NCI-H460 (cell line): ENCODE results near the gene DHX58. TPM values are rescaled to one million over a fixed set of nuclear protein-coding genes. Genes with fewer than 3 reads are reported as not detected.

Source experiments
- DNase-seq: peaks from one replicate; pipeline ENCODE4 v3.0.0-alpha.2; 2016; ENCODE audit warnings: low read depth; ENCODE audit errors: extremely low read depth
- total RNA-seq: library from RNA; depleted of rRNA; stranded (reverse); fragments of >200 nt; shearing (Covaris generic); gene quantifications from 2 replicates; pipeline ENCODE4 v1.2.3, GENCODE V29; 2014; rRNA removed

Gene DHX58
- total RNA-seq, 1 experiment from 2014 or later = 3.7 TPM

DNA sequence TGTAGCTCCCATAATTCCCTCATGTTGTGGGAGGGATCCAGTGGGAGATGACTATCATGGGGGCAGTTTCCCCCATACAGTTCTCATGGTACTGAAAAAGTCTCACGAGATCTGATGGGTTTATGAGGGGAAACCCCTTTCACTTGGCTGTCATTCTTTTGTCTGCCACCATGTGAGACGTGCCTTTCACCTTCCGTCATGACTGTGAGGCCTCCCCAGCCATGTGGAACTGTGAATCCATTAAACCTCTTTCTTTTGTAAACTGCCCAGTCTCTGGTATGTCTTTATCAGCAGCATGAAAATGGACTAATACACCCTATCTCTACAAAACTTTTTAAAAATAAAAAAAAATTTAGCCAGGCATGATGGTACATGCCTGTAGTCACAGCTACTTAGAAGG lies 55.9 kb downstream of the DHX58 start:
- DNase-seq = no peak

DNA sequence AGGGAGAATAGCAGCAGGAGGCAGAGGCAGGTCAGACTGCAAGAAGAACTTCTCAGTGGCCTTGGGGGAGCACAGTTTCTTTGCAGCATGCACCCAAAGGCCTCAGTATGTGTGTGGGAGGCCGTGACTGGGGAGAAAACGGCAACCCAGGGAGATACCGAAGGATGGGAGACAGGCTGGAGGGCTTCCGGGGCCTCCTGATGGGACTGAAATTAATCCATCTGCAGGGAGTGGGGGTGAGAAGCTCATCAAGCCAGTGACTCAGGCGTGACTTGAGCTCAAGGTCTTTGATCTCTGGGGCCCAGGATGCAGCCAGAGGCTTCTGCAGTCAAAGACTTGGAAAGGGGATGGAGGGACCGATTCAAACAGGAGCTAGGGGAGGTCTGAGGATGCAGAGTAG lies 57.0 kb downstream of the DHX58 start:
- DNase-seq = no peak

DNA sequence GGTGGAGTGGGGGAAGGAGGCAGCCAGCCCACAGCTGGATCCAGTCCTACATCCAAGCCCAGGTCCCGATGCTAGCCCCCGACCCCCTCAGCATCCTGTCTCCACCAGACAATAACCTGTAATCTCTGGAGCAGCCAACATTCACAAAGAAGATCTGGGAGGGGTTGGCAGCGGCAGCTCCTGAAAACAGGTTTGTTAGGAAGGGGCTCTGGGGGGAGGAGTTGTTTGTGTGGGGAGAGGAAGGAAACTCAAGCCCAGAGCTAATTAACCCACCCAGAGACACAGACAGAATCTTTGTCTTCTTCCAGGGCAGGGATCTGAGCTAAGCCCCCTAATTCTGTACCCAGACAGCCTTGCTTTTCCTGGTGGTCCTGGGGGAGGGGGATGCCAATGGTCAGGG lies 57.5 kb downstream of the DHX58 start:
- DNase-seq = no peak

DNA sequence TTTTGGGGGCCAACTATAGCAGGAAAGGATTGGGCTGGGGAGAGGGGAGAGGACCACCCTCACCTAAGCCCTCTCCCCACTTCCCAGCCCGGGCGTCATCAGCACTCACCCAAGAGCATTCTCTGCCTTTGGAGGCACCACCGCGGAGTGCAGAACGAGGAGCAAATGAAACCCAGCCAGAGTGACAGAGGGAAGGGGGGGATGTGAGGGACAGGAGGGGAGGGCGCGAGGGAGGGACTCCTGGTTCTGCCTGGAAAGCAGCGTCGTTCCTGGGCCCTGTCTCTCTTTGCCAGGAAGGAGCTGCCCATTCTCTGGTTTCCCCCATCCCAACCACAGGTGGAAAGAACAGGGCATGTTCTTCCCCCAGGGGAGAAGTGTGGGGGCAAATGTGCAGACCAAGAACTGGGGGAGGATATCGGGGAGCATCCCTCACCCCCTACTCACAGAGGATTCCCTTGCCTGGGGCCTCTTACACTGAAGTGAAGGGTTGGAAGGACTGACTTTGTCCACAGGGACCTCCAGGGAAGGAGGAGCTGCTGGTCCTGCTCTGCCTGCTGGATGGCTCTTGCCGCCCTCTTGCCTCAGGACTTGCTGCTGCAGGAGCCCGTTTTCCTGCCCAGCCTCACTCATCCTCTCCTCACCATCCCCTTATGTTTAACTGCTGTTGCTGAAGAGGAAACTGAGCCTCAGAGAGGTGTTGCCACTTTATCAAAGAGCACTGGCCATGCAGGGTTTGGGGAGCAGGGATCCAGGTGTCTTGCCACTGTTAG lies 58.6 kb downstream of the DHX58 start:
- DNase-seq = no peak

DNA sequence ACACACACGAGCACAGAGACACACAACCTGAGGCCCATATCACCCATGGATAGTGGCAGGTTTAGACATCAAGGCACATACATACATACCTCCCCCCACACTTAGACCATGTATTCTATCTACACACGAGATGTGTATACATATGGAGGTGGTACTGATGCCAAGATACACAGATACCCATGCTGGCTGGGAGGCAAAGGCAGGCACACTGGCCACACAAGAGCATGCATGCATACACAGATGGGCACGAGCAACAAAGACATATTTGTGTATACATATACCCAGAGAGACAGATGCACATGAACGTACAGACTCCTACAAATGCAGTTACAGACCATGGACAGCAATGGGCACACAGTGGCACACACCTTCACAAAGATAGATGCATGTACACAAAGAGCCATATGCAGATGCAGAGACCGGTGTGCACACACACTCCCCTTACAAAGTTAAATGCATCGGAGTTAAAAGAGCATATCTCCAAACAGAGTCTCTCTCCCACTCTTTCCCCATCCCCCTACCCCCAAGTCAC lies 60.1 kb downstream of the DHX58 start:
- no peak for DNase-seq

DNA sequence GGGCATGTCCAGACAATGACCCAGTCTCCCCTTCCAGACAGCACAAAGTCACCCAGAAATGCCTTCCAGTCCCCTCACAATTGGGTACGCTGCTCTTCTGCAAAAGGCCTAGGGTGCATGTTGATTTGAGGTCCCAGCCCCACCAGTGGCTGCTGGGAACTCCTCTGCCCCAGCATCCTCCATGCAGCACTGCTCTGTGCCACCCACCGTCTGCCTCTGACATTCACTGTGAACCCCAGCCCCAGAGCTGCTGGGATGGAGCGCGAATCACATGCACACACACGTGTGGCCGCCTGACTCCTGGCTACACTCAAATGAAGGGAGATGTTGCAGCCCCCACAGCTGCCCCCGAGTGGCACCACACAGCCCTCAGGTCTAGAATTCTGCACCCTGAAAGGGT lies 60.9 kb downstream of the DHX58 start:
- DNase-seq = no peak

Other genes starting within 250 kb of the DHX58 start
- 21.1 and 29.2 TPM in 2 replicates for gene KLHL11, start 247.3 kb downstream of the DHX58 start, total RNA-seq
- 100 and 114 TPM in 2 replicates for gene ACLY, start 193.8 kb downstream of the DHX58 start, total RNA-seq
- gene ODAD4, start 182.1 kb downstream of the DHX58 start, total RNA-seq = 0.46 and 1.3 TPM in 2 replicates
- gene CNP, start 145.9 kb downstream of the DHX58 start, total RNA-seq = 26.4 and 35.2 TPM in 2 replicates
- 107 and 109 TPM in 2 replicates for gene DNAJC7, start 95.3 kb downstream of the DHX58 start, total RNA-seq
- gene NKIRAS2, start 92.6 kb downstream of the DHX58 start, total RNA-seq = 53.1 and 60.9 TPM in 2 replicates
- 1.2 and 1.5 TPM in 2 replicates for gene C17orf113, start 62.1 kb downstream of the DHX58 start, total RNA-seq
- gene ZNF385C, start 14.2 kb downstream of the DHX58 start, total RNA-seq = 0.10 and 0.20 TPM in 2 replicates
- gene KAT2A, start 8.7 kb upstream of the DHX58 start, total RNA-seq = 19.2 and 23.4 TPM in 2 replicates
- 0.07 TPM in 1 of 2 replicates, not detected in the other for gene HSPB9, start 10.1 kb upstream of the DHX58 start, total RNA-seq
- gene RAB5C, start 42.3 kb upstream of the DHX58 start, total RNA-seq = 66.0 and 66.5 TPM in 2 replicates
- 0.05 TPM in 1 of 2 replicates, not detected in the other for gene KCNH4, start 68.4 kb upstream of the DHX58 start, total RNA-seq
- not detected in 2 replicates for gene HCRT, start 72.7 kb upstream of the DHX58 start, total RNA-seq
- 13.3 and 13.9 TPM in 2 replicates for gene GHDC, start 81.8 kb upstream of the DHX58 start, total RNA-seq
- gene STAT5B, start 163.7 kb upstream of the DHX58 start, total RNA-seq = 29.4 and 38.0 TPM in 2 replicates
- 1.6 and 2.9 TPM in 2 replicates for gene STAT5A, start 175.8 kb upstream of the DHX58 start, total RNA-seq